Measurements from ENCODE around the gene NOL11.

- TF ChIP-seq CTCF (IDR thresholded peaks at IDR 0.05), result no peak
- no peak for TF ChIP-seq POLR2A (IDR thresholded peaks at IDR 0.05)
Observed at GRCh38 chr17:67671493-67671892, 46.2 kb upstream of the NOL11 start.

Data from prostate gland (tissue), 2 donors.